ENCODE measurements around the gene TMX2.

- no peak for TF ChIP-seq CTCF (IDR thresholded peaks at IDR 0.05)
- no peak for TF ChIP-seq POLR2A (IDR thresholded peaks at IDR 0.05)
Measured at GRCh38 chr11:57778318-57779037, 66.1 kb downstream of the TMX2 start.
